HG02852 (cell line): ENCODE measurements around the gene VEPH1.

Experiments used
- ATAC-seq: cut with Tn5 transposase; IDR thresholded peaks from one replicate; pipeline ENCODE4 v1.9.1; 2021; ENCODE audit warnings: mild to moderate bottlenecking, moderate library complexity; ENCODE audit not compliant: unreplicated experiment

Gene VEPH1

DNA sequence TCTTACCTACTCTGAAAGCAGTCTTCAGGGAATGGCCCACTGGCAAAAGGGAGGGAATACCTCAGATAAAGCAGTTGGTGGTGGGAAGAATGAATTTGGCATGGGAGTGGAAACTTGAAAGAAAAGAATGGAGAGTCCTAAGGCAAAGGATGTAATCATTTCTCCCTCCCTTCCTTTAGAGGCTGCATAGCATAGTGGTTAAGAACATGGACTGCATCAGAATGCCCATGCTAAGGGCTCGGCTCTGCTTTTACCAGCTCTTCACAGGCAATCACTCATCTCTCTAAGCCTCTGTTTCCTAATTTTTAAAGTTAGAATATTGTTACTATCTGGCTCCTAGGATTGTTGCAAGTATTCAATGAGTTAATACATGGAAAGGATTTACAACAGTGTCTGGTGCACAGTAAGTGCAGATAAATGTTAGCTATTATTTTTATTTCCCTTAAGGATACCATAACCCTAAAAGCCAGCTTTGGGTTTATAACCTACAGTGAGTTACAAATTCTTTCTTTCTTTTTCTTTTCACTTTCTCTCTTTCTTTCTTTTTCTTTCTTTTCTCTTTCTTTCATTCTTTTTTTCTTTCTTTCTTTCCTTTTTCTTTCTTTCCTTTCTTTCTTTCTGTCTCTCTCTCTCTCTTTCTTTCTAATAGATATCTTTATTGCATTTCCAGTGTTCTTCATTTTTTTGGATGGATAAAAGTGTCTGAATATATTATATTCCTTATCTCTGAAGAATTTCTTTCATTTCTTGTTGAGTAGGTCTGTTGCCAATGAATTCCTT lies 23.6 kb downstream of the VEPH1 start:
- ATAC-seq: no peak

- ATAC-seq: no peak
Observed at GRCh38 chr3:157477441-157477840, 25.8 kb downstream of the VEPH1 start.

GRCh38 chr3:157475921-157476414 lies 27.2 kb downstream of the VEPH1 start:
- ATAC-seq: no peak

GRCh38 chr3:157472648-157473047 lies 30.6 kb downstream of the VEPH1 start:
- no peak for ATAC-seq

DNA sequence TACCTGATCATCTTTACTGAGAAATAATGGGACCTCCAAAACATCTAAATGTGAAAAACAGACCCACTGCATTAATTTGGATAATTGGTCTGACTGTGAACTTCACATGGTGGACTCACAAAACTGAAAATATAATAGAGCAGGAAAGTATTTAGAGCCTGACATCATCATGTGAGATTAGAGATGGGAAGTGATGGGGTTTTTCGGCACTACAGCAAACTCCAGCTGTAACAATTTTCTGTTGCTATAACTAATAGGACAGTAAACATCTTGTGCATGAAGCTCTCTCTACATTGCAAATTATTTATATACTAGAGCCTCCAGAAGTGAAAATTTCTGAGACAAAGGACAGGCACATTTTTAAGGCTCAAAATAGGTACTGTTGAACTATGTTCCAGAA lies 32.2 kb downstream of the VEPH1 start:
- ATAC-seq: no peak

- no peak for ATAC-seq
Observed at GRCh38 chr3:157469561-157470294, 33.5 kb downstream of the VEPH1 start.

GRCh38 chr3:157467200-157467599 lies 36.0 kb downstream of the VEPH1 start:
- ATAC-seq: no peak

- ATAC-seq: no peak
Observed at GRCh38 chr3:157465741-157466140, 37.5 kb downstream of the VEPH1 start.

GRCh38 chr3:157464321-157464720 lies 38.9 kb downstream of the VEPH1 start:
- no peak for ATAC-seq

DNA sequence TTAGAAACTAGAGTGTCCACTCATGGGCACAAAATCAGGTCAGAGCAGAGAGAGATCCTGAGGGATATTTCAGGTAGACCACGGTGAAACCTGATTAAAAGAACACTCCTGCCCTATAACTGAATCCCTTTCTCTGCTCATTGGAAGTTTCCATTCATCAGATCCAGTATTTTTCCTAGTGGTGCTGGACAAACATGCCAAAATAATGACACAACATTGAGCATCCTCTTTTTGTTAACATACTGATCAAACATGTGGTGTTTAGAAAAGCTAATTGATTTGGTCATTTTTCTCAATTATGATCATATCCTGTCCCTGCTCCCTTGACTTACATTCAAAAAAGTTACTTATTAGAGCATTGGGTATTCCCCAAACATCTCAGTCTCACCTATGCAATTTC lies 39.4 kb downstream of the VEPH1 start:
- no peak for ATAC-seq

GRCh38 chr3:157460253-157460652 lies 43.0 kb downstream of the VEPH1 start:
- ATAC-seq: no peak

DNA sequence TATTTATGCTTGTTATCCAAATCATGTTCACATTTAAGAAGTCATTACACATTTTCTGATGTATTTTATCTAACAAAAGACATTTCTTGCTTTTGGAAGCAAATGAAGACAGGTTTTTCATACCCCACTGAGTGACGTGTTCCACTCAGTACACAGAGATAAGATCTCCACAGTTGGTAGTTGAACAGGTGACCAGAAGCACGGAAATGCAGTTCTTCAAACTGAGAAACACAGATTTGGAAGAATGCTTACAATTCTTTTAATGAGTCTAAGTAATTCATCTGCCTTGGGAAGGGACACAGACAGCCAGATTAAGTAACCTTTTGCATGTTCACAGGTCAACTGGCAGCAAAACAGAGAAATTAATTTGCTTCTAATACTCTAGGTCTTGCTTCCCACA lies 43.5 kb downstream of the VEPH1 start:
- no peak for ATAC-seq

DNA sequence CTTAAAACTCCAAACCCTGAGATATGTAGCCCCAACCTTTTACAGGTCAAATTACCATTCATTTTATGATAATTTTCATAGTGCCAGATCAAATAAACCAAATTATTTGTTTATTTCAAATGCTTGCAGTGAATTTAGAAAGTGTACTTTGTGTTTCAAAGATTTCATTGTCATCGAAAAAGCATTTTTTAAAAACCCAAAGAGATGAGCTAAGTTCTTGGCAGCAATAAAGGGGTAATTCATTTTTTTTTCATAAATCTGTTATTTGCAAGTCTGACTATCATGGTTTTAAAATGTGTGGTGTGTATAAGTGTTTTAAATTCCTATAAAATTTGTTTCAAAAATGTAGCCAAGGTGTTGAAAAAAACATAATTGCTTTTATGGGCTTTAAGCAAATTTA lies 49.4 kb downstream of the VEPH1 start:
- ATAC-seq: no peak

- no peak for ATAC-seq
Observed at GRCh38 chr3:157452097-157452496, 51.1 kb downstream of the VEPH1 start.

DNA sequence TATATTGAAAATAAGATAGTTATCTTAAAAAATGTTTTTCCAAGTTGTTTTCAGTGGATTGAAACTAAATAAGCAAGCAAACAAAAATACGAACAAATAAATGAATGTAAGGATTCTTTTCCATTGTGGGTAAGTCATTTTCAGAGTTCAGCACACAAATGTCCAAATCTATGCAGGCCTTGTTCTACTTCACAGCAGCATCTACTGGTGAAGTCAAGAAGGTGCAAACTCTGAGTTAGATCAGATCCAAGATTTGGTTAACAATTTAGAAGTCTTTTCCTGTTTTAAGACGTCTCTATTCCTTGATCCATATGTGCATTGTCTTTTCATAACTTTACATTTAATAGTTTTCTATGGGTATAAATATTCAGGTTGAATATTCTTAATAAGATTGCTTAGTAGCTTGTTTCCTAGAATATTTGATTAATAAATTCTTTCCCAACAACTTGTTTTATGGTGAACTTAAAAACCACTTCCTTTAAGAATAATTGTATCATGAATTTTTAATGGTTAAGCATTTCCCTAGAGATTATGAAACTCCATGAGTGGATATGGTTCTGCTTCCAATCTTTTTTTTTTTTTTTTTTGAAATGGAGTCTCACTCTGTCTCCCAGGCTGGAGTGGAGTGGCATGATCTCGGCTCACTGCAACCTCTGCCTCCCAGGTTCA lies 56.1 kb downstream of the VEPH1 start:
- no peak for ATAC-seq

DNA sequence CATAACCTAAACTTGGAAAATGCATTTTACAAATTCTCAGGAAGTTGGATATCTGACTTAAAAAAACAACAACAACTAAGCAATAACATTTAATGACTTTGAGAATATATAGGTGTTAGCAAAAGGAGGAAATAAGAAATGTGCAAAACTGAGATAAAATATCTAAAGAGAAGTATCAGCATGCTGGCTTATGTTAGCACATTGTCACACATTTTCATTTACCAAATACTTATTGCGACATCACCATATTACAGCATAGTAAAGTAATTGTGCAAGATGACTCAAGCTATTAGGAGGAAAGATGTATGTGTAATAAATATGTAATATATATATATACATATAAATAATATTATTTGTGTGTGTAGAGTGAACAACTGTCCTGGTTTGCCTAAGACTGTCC lies 57.4 kb downstream of the VEPH1 start:
- ATAC-seq: no peak

DNA sequence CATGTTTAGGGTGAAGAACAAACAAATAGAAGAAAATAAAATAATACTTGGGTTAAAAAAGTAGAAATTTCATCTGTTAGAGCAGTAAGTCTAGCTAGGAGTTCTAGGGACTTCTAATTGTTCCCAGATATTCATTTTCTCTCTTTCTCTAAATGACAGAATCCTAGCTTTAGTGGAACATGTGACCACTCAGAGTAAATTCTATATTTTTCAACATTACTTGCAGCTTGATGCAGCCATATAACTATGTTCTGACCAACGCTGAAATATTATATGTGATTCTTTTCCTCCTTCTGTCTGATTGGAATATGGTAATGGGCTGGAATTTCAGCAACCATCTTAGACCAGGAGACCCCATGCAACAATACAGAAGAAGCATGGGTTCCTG lies 58.4 kb downstream of the VEPH1 start:
- ATAC-seq: no peak

DNA sequence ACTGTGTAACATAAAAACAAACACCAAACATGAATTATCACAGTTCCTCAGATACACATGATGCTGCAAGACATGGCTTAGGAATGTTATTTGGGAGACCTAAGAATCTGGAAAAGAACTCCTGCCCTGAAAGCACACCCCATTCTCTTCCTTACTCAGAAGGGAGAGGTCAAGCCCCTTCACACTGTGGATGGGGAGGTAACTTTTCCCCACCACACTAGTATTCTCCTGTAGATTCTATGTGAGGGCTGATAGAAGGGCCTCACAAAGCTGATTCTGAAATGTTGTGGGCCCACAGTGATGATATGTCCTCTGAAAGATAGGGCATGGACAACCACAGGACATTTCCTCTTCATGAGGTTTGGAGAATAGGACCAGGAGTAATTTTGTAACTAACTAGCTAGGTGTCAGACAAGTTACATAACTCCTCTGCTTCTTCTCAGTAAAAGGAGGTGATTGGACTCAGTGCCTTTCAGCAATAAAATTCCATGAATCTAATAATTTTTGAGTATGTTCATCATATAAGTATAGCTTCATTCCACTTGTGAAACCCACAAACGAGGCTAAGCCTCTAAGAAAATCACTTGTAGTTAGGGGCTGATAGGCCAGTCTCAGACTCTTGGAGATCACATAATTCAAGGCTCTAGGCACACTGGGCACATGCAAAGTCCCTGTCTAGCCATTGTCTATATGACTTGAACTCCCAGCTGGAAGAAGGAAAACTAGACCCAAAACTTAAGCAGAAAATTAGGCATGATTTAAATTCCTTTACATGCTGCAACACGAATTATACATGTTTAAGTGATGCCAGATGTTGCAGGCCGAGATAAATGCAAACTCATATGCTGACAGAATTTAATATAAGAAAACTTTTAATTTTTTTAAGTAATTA lies 59.1 kb downstream of the VEPH1 start:
- no peak for ATAC-seq

DNA sequence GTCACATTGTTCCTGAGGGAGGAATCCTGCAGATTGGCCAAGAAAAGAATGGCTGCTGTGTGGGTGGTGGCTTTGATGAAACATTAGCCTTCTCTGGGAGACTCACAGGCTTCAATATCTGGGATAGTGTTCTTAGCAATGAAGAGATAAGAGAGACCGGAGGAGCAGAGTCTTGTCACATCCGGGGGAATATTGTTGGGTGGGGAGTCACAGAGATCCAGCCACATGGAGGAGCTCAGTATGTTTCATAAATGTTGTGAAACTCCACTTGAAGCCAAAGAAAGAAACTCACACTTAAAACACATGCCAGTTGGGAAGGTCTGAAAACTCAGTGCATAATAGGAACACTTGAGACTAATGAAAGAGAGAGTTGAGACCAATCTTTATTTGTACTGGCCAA lies 60.5 kb downstream of the VEPH1 start:
- ATAC-seq: no peak

GRCh38 chr3:157441102-157441624 lies 62.1 kb downstream of the VEPH1 start:
- ATAC-seq: no peak
